Kidney glomerular epithelial cell (primary cell): ENCODE results near the gene C1QL2.

Experiments
- DNase-seq: peaks from one replicate; lab custom pipeline; 2025; lab: John Stamatoyannopoulos, UW

Gene C1QL2

GRCh38 chr2:119137502-119137901, 21.0 kb downstream of the C1QL2 start:
- no peak for DNase-seq

GRCh38 chr2:119136872-119137271, 21.7 kb downstream of the C1QL2 start:
- DNase-seq = no peak

GRCh38 chr2:119136093-119136492, 22.5 kb downstream of the C1QL2 start:
- no peak for DNase-seq

- no peak for DNase-seq
These were observed 23.8 kb downstream of the C1QL2 start for GRCh38 chr2:119134775-119135174.

- no peak for DNase-seq
These were observed 31.9 kb downstream of the C1QL2 start for GRCh38 chr2:119126650-119127049.

- no peak for DNase-seq
These were observed 35.2 kb downstream of the C1QL2 start for GRCh38 chr2:119123389-119123788.

GRCh38 chr2:119122663-119123062, 35.9 kb downstream of the C1QL2 start:
- no peak for DNase-seq

GRCh38 chr2:119119999-119120756, 38.4 kb downstream of the C1QL2 start:
- DNase-seq = no peak

GRCh38 chr2:119119076-119119785, 39.3 kb downstream of the C1QL2 start:
- DNase-seq = no peak

- DNase-seq = no peak
These were observed 40.4 kb downstream of the C1QL2 start for GRCh38 chr2:119117891-119118882.

GRCh38 chr2:119117408-119117807, 41.1 kb downstream of the C1QL2 start:
- DNase-seq = no peak

GRCh38 chr2:119116411-119117295, 41.9 kb downstream of the C1QL2 start:
- DNase-seq = no peak

GRCh38 chr2:119114266-119114665, 44.3 kb downstream of the C1QL2 start:
- no peak for DNase-seq

GRCh38 chr2:119113489-119113770, 45.1 kb downstream of the C1QL2 start:
- DNase-seq = no peak

- no peak for DNase-seq
These were observed 45.6 kb downstream of the C1QL2 start for GRCh38 chr2:119112770-119113488.

- DNase-seq = no peak
These were observed 46.3 kb downstream of the C1QL2 start for GRCh38 chr2:119112230-119112629.

GRCh38 chr2:119111115-119111975, 47.2 kb downstream of the C1QL2 start:
- no peak for DNase-seq

- no peak for DNase-seq
These were observed 48.7 kb downstream of the C1QL2 start for GRCh38 chr2:119109866-119110265.

- no peak for DNase-seq
These were observed 50.4 kb downstream of the C1QL2 start for GRCh38 chr2:119108186-119108585.
